Thoracic aorta (tissue), 2 donors: ENCODE data around the gene EMP2. TPM values are rescaled to one million over a fixed set of nuclear protein-coding genes. Genes with fewer than 3 reads are reported as not detected.

Experiments used
- ATAC-seq: fragments of 150-250 bp; one replicate; pipeline ENCODE4 v1.8.0; 2017; ENCODE audit warnings: low read depth; ENCODE audit not compliant: insufficient number of reproducible peaks, low FRiP score
- DNase-seq: peaks from one replicate; pipeline ENCODE4 v3.0.0-alpha.2; 2020; ENCODE audit warnings: low spot score
- H3K27ac ChIP-seq, 2 donors: fragments of 200-600 bp; sonication (generic); 1 replicate in 1 of 2; 2 replicates in 1 of 2; pipeline ENCODE4 v1.5.1; 2016; ENCODE audit warnings: mild to moderate bottlenecking in 2 of 2, moderate library complexity in 2 of 2
- H3K27me3 ChIP-seq: fragments of 200-600 bp; sonication (generic); replicated peaks from 2 replicates; pipeline ENCODE4 v1.6.0; 2016; ENCODE audit warnings: mild to moderate bottlenecking; ENCODE audit not compliant: insufficient read depth
- H3K36me3 ChIP-seq: fragments of 200-600 bp; sonication (generic); one replicate; pipeline ENCODE4 v1.5.1; 2016
- H3K4me1 ChIP-seq, 2 donors: fragments of 200-600 bp; sonication (generic); 1 replicate in 1 of 2; 2 replicates in 1 of 2; pipeline versions ENCODE4 v1.5.1 to v1.6.0; 2016; ENCODE audit warnings: low read depth in 2 of 2, mild to moderate bottlenecking in 1 of 2; ENCODE audit not compliant: control insufficient read depth in 1 of 2
- H3K4me3 ChIP-seq: fragments of 200-600 bp; sonication (generic); 2 replicates; pipeline ENCODE4 v1.5.1; 2016; ENCODE audit warnings: mild to moderate bottlenecking
- H3K9me3 ChIP-seq: fragments of 200-600 bp; sonication (generic); 2 replicates; pipeline ENCODE4 v1.5.1; 2016
- total RNA-seq, 2 donors: library from RNA; depleted of rRNA; stranded (reverse); fragments of >200 nt; gene quantifications; one replicate each; pipeline versions ENCODE4 v1.1.0 to v1.2.3, GENCODE V29; 2016
- TF ChIP-seq, protein P1 (sequence below): fragments of 200-600 bp; sonication (generic); IDR thresholded peaks from one replicate; pipeline ENCODE4 v1.5.1; 2019; ENCODE audit warnings: antibody characterized with exemption

EMP2 gene
- total RNA-seq, 2 donors from 2014 or later = 84.7 to 110 TPM

DNA sequence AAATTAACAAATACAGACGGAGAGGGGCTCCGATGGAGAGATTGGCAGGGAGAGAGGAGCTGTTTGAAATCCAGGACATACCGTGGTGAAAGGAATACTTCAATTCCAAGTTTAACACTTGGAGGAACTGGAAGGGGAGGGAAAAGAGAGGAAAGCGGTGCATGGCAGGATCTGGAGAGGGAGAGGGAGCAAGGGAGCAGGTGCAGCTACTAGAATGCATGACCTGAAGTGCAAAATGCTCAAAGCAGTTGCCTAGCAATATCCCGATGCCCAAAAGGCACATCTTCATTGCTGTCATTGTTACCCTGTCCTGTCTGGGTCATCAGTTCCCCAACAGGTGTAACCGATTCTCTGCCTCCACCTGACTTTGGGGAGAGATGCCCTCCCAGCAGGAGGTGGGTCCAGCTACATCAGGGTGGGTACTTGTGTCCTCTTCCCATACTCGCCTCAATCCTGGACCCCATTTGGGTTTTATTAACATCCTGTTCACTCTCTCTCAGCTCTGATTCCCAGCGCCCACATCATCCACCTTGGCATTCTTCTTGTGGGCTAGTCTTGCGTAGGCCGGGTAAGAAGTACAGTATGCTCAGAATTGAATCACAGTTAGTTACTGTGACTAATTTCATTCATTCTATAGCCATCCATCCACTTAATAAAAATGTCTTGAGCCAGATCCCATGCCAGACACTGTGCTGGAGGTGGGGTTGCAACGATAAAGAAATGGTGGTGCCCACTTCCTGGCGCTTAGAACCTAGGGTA lies 37.4 kb upstream of the EMP2 start:
- H3K27me3 ChIP-seq = no peaks in the 10 kb centered on the region

DNA sequence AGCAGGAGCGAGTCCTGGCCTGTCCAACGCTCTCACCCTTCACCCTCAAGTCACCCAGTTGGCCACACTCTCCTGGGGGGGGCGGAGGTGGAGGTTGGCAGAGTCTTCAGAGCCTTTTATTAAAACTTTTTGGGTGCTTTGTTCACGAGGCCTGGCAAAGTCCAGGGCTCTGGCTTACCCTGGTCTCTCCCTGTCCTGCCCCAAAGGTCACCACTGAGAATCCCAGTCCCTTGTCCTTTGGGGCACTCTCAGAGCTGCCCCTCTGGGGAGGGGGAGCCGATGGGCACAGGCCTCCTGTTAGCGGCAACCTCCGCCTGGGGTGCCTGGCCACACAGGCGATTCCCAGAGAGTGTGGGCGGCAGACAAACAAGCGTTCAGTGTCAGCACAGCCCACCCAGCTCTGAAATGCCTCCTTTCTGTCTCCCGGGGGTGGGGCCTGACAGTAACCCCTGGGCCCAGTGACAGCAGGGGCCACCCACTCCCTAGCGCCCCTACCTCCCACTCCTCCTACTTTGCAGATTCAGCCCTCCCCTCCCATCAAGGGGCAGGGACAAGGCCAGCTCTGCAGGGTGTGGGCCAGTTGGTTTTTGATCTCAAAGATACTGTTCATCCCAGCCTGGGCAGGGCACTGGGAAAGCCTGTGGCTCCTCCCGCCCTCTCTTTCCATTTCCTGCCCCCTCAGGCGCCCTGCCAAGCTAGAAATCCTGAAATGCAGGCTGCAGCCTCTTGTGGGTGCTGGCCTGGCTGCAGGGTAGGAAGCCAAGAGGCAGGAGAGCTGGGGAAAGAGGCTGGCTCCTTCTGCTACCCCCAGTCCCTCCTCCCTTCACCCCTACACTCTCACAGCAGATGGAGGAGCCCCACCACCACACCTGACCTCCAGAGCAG lies 36.6 kb upstream of the EMP2 start:
- H3K4me1 ChIP-seq = no peaks in the 10 kb centered on the region
- H3K27me3 ChIP-seq = no peaks in the 10 kb centered on the region
- H3K4me3 ChIP-seq = no peak overlapping the region
- no peaks in the 10 kb centered on the region for H3K36me3 ChIP-seq
- H3K9me3 ChIP-seq = no peaks in the 10 kb centered on the region
- ATAC-seq (no peak), DNase-seq (no peak)
- TF ChIP-seq, protein P1, sequence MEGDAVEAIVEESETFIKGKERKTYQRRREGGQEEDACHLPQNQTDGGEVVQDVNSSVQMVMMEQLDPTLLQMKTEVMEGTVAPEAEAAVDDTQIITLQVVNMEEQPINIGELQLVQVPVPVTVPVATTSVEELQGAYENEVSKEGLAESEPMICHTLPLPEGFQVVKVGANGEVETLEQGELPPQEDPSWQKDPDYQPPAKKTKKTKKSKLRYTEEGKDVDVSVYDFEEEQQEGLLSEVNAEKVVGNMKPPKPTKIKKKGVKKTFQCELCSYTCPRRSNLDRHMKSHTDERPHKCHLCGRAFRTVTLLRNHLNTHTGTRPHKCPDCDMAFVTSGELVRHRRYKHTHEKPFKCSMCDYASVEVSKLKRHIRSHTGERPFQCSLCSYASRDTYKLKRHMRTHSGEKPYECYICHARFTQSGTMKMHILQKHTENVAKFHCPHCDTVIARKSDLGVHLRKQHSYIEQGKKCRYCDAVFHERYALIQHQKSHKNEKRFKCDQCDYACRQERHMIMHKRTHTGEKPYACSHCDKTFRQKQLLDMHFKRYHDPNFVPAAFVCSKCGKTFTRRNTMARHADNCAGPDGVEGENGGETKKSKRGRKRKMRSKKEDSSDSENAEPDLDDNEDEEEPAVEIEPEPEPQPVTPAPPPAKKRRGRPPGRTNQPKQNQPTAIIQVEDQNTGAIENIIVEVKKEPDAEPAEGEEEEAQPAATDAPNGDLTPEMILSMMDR = no peak
- no peak overlapping the region for H3K27ac ChIP-seq

More for the DNA sequence above, 37.4 kb upstream of the EMP2 start:
- TF ChIP-seq, protein P1 = no peak
- DNase-seq = no peak
- no peak for ATAC-seq
- Histone ChIP-seq H3K4me1 (no peaks in the 10 kb centered on the region), H3K4me3 (no peak overlapping the region), H3K36me3 (no peaks in the 10 kb centered on the region), H3K9me3 (no peaks in the 10 kb centered on the region), H3K27ac (no peak overlapping the region)

DNA sequence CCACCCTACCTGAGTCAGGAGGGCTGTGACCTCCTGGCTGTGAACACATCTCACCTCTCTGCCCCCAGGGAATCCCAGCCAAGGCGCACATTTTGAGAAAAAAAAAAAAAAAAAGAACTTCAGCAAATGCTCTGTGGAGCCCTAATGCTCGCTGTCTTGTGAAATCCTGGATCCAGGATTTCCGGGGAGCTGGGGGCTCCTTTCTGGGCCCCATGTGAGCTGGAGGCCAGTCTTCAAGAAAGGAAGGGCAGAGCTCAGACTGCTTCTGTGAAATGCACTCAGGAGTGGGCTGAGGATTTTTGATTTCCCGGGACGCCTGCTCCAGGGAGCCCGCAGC lies 36.0 kb upstream of the EMP2 start:
- no peak overlapping the region for H3K4me3 ChIP-seq
- H3K4me1 ChIP-seq = no peaks in the 10 kb centered on the region
- H3K9me3 ChIP-seq = no peaks in the 10 kb centered on the region
- H3K36me3 ChIP-seq = no peaks in the 10 kb centered on the region
- no peak overlapping the region for H3K27ac ChIP-seq
- ATAC-seq (no peak), DNase-seq (no peak)
- no peaks in the 10 kb centered on the region for H3K27me3 ChIP-seq
- TF ChIP-seq, protein P1 = no peak

DNA sequence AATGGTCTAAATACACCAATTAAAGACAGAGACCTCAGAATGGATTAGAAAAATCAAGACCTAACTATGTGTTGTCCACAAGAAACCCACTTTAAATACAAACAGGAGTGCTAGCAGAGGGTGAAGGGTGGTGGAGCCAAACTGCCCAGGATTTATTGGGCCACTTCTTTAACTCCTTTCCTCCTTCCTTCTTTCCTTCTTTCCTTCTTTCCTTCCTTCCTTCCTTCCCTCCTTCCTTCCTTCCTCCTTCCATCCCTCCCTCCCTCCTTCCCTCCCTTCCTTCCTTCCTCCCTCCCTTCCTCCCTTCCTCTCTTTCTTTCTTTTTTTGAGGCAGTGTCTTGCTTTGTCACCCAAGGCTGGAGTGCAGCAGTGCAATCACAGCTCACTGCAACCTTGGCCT lies 34.3 kb upstream of the EMP2 start:
- no peak overlapping the region for H3K4me3 ChIP-seq
- H3K4me1 ChIP-seq = no peaks in the 10 kb centered on the region
- no peak for ATAC-seq
- TF ChIP-seq, protein P1 = no peak
- H3K9me3 ChIP-seq = no peaks in the 10 kb centered on the region
- no peak for DNase-seq
- no peaks in the 10 kb centered on the region for H3K27me3 ChIP-seq
- no peaks in the 10 kb centered on the region for H3K36me3 ChIP-seq
- H3K27ac ChIP-seq = no peak overlapping the region

DNA sequence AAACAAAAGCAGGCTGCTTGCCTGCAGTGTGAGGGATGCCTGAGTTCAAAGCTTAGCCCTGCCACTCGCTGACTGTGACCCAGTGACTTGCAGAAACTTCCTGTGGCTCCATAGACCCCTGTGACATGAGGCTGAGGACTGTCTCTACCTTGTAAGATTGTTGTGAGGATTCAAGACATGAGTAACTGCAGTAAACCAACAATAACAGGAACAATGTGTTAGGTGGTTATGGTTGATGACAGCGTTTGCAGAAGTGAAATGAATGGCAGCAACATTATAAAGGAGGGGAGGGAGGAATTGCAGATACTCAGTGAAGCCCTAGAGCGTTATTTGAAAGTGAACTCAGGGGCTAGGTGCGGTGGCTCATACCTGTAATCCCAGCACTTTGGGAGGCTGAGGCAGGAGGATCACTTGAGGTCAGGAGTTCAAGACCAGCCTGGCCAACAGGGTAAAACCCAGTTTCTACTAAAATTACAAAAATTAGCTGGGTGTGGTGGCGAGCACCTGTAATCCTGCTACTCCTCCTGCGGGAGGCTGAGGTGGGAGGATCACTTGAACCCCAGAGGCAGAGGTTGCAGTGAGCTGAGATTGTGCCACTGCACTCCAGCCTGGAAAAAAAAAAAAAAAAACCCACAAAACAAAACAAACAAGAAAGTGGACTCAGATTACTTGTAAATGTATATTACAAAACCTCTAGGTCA lies 33.5 kb upstream of the EMP2 start:
- H3K27me3 ChIP-seq = no peaks in the 10 kb centered on the region
- DNase-seq (no peak), ATAC-seq (no peak)
- TF ChIP-seq, protein P1 = no peak
- H3K9me3 ChIP-seq = no peaks in the 10 kb centered on the region
- no peak overlapping the region for H3K27ac ChIP-seq
- H3K36me3 ChIP-seq = no peaks in the 10 kb centered on the region
- H3K4me3 ChIP-seq = no peak overlapping the region
- no peaks in the 10 kb centered on the region for H3K4me1 ChIP-seq
